IPS-20b (cell line): Measurements from ENCODE around the gene DPYD.
"Not testable (repeated sequence)": the region's sequence is repeated elsewhere in the genome, so short reads cannot be mapped to it uniquely, and the experiment has no call there.

Source experiments
- H3K27ac ChIP-seq: one replicate; pipeline ENCODE4 v1.5.1; 2013; ENCODE audit warnings: low read length
- H3K27me3 ChIP-seq: 2 replicates; pipeline ENCODE4 v1.6.1; 2013; ENCODE audit warnings: mild to moderate bottlenecking, low read length, inconsistent platforms; ENCODE audit not compliant: insufficient read depth
- H3K36me3 ChIP-seq: 2 replicates; pipeline ENCODE4 v1.6.1; 2013; ENCODE audit warnings: low read depth, mild to moderate bottlenecking, inconsistent platforms, low read length, moderate library complexity; ENCODE audit not compliant: insufficient read depth
- H3K4me1 ChIP-seq: 2 replicates; pipeline ENCODE4 v1.6.1; 2013; ENCODE audit warnings: mild to moderate bottlenecking, control low read depth, inconsistent platforms, low read length, moderate library complexity; ENCODE audit not compliant: insufficient read depth
- H3K4me3 ChIP-seq: 2 replicates; pipeline ENCODE4 v1.5.1; 2013; ENCODE audit warnings: mild to moderate bottlenecking, low read length, inconsistent platforms
- H3K9ac ChIP-seq: 2 replicates; pipeline ENCODE4 v1.6.1; 2013; ENCODE audit warnings: low read depth, mild to moderate bottlenecking, inconsistent platforms, low read length, moderate library complexity
- H3K9me3 ChIP-seq: 2 replicates; pipeline ENCODE4 v1.6.1; 2013; ENCODE audit warnings: mild to moderate bottlenecking, low read depth, low read length, inconsistent platforms; ENCODE audit not compliant: insufficient read depth

Gene DPYD

GRCh38 chr1:97373000-97373399 lies 547.8 kb downstream of the DPYD start:
- Histone ChIP-seq H3K9ac (no peak overlapping the region), H3K9me3 (no peaks in the 10 kb centered on the region), H3K4me1 (no peaks in the 10 kb centered on the region), H3K27me3 (no peaks in the 10 kb centered on the region), H3K4me3 (no peak overlapping the region), H3K36me3 (no peaks in the 10 kb centered on the region), H3K27ac (no peak overlapping the region)

- Histone ChIP-seq H3K4me3 (no peak overlapping the region), H3K36me3 (no peaks in the 10 kb centered on the region), H3K9ac (no peak overlapping the region), H3K9me3 (no peaks in the 10 kb centered on the region), H3K27me3 (no peaks in the 10 kb centered on the region), H3K27ac (no peak overlapping the region), H3K4me1 (no peaks in the 10 kb centered on the region)
Observed at GRCh38 chr1:97372531-97372930, 548.3 kb downstream of the DPYD start.

DNA sequence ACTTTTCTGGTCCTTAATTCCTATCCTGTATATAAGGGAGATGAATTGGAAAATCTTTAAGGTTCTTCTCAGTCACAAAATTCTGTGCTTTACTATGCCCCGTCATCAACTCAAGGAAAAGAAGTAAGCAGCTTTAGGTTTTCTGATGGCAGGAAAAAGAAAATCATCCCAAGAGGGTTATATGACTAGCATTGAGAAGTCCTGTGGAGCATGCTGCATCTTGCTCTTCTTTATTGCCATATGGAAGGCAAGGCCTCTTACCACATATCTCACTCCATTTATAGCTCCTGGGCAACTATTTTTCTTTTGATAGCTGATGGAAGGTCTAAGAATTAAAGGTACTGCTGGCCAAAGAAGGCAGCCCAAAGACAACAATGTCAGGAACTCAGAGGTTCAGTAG lies 552.5 kb downstream of the DPYD start:
- Histone ChIP-seq H3K9me3 (no peaks in the 10 kb centered on the region), H3K27ac (no peak overlapping the region), H3K4me1 (no peaks in the 10 kb centered on the region), H3K27me3 (no peaks in the 10 kb centered on the region), H3K4me3 (no peak overlapping the region), H3K36me3 (no peaks in the 10 kb centered on the region), H3K9ac (no peak overlapping the region)

- Histone ChIP-seq H3K4me1 (no peaks in the 10 kb centered on the region), H3K4me3 (no peak overlapping the region), H3K27me3 (no peaks in the 10 kb centered on the region), H3K9ac (no peak overlapping the region), H3K27ac (no peak overlapping the region), H3K36me3 (no peaks in the 10 kb centered on the region), H3K9me3 (no peaks in the 10 kb centered on the region)
Observed at GRCh38 chr1:97366984-97367383, 553.9 kb downstream of the DPYD start.

DNA sequence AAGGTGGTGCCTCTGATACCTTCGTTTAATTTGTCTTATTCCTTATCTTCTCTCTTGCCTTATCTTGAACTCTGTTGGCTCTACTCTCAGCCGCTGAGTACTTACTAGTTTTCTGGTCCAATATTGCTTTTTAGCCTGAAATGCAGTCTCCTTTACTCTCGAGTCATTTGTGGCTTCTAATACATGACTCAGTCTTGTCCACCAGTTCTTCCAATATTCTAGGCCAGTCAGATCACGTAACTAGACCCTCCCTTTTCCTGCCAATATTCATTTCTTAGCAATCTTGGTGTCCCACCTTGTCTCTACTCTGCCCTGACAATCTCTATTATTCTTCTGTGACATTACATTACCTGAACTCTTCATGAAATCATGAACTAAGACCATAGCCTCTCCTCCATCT lies 555.8 kb downstream of the DPYD start:
- H3K36me3 ChIP-seq = no peaks in the 10 kb centered on the region
- H3K9me3 ChIP-seq = no peaks in the 10 kb centered on the region
- H3K27me3 ChIP-seq = no peaks in the 10 kb centered on the region
- no peak overlapping the region for H3K27ac ChIP-seq
- H3K9ac ChIP-seq = no peak overlapping the region
- no peaks in the 10 kb centered on the region for H3K4me1 ChIP-seq
- H3K4me3 ChIP-seq = no peak overlapping the region

DNA sequence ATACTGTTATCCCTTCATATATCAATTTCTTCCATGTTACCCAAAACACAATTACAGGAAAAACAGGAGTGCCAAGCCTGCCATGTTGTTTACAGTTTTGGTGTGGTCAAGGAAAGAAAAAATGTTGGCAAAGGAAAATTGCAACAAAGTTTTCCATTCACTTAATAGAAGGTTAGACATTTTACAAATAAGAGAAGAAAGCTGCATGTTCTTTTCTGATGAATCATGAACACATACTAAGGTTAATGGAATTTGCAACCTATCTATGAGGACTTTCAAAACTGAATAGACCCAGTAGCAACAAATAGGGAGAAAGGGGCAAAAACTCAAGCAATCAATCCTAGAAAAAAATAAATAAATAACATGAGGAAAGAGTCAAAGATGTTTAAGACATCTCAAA lies 556.7 kb downstream of the DPYD start:
- Histone ChIP-seq H3K27ac (no peak overlapping the region), H3K9ac (no peak overlapping the region), H3K4me3 (no peak overlapping the region), H3K4me1 (no peaks in the 10 kb centered on the region), H3K9me3 (no peaks in the 10 kb centered on the region), H3K27me3 (no peaks in the 10 kb centered on the region), H3K36me3 (no peaks in the 10 kb centered on the region)

GRCh38 chr1:97356309-97356708 lies 564.5 kb downstream of the DPYD start:
- H3K4me1 ChIP-seq = no peaks in the 10 kb centered on the region

DNA sequence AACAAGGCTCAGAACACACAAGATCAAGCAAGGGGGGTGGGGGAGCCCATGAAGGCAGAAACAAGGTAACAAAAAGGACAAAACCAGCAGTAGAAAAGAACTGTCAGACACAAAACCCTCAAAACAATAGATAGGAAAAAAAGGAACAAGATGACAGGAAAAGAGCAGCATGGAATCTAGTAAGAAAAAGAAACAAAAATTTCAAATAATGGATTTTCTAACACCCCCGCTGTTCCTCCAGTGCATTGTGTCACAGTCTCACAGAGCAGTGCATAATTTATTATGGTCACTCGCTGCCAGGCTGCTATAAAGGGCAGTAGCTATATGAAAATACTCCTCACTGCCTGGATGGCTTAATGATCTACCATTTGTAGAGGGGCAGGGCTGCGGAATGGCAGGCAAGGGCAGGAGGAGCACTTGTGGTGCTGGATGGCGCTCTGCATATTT lies 567.9 kb downstream of the DPYD start:
- Histone ChIP-seq H3K27ac (no peak overlapping the region), H3K4me3 (no peak overlapping the region), H3K36me3 (no peaks in the 10 kb centered on the region), H3K27me3 (no peaks in the 10 kb centered on the region), H3K9me3 (peaks cover 8% of the 10 kb centered on the region), H3K9ac (no peak overlapping the region), H3K4me1 (0 out of 2 replicates have a peak, but pooled peaks cover 3% of the 10 kb centered on the region)

More at GRCh38 chr1:97356309-97356708, 564.5 kb downstream of the DPYD start:
- H3K36me3 ChIP-seq = no peaks in the 10 kb centered on the region
- no peak overlapping the region for H3K4me3 ChIP-seq
- H3K9me3 ChIP-seq = peaks cover 10% of the 10 kb centered on the region
- no peaks in the 10 kb centered on the region for H3K27me3 ChIP-seq
- no peak overlapping the region for H3K9ac ChIP-seq
- H3K27ac ChIP-seq = no peak overlapping the region

DNA sequence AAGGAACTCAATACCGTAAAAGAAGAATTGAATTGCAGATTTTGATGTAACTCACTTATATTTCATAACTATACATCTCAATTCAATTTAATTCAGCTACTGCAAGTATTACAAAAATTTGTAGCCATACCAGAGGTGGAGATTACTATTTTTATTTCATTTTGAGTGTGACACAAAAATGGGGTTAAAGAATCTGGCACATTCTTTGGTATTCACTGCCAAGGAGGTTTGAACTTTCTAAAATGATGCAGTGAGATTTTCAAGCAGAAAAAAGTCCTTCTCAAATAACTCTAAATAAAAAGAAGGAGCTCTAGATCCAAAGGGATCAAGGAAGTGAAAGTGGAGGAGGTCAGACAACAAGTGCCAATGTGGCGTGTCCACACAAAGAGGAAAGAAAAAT lies 569.0 kb downstream of the DPYD start:
- no peaks in the 10 kb centered on the region for H3K27me3 ChIP-seq
- H3K9me3 ChIP-seq = no peaks in the 10 kb centered on the region; the same call in 1 of the 2 replicates
- H3K4me1 ChIP-seq = 0 out of 2 replicates have a peak, but pooled peaks cover 3% of the 10 kb centered on the region
- no peak overlapping the region for H3K27ac ChIP-seq
- H3K4me3 ChIP-seq = no peak overlapping the region
- H3K36me3 ChIP-seq = no peaks in the 10 kb centered on the region
- no peak overlapping the region for H3K9ac ChIP-seq

DNA sequence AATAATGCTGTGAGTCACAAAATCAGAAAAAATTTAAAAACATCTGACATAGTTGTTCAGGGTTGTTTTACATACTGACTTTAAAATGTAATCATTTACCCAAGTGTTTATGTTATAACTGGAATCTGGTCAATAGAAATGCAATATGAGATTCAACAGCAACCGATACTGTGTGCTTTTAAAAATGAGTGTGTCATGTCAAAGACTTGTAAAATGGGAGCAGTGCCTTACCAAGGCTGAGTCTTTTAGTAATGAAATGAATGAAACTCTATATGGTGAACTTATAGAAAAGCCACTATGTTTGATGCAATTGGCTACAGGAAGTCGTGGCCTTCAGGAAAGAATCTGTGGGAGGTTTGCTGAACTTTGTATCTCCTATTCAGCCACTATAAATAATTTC lies 570.2 kb downstream of the DPYD start:
- Histone ChIP-seq H3K36me3 (no peaks in the 10 kb centered on the region), H3K4me3 (no peak overlapping the region), H3K9ac (no peak overlapping the region), H3K9me3 (no peaks in the 10 kb centered on the region), H3K27me3 (no peaks in the 10 kb centered on the region), H3K27ac (no peak overlapping the region), H3K4me1 (0 out of 2 replicates have a peak, but pooled peaks cover 3% of the 10 kb centered on the region)

DNA sequence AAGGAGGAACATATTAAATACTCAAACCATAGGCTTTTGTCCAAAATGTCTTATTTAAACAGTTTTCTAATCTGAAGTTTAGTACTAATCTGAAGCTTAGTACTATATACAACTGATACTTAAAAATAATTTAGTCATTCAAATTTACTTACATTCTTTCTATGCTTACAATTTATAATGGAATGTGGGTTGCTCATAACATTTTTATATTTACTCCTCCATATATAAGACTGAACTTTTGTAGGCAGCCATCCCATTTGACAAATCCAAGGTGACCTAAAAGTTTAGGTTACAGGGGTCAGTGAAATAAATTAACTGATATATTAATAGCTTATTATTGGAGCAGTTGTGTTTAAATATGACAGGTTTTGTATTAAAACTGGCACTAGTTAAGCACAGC lies 570.6 kb downstream of the DPYD start:
- Histone ChIP-seq H3K9ac (no peak overlapping the region), H3K9me3 (no peaks in the 10 kb centered on the region), H3K4me3 (no peak overlapping the region), H3K27me3 (no peaks in the 10 kb centered on the region), H3K4me1 (0 out of 2 replicates have a peak, but pooled peaks cover 3% of the 10 kb centered on the region), H3K27ac (no peak overlapping the region), H3K36me3 (no peaks in the 10 kb centered on the region)

- H3K27me3 ChIP-seq, H3K4me3 ChIP-seq, H3K9me3 ChIP-seq, H3K27ac ChIP-seq, H3K4me1 ChIP-seq, H3K36me3 ChIP-seq, H3K9ac ChIP-seq: not testable (repeated sequence)
Observed at GRCh38 chr1:97349794-97350193, 571.0 kb downstream of the DPYD start.
